ENCODE data around the gene NCOA5.

- TF ChIP-seq CTCF (conservative IDR thresholded peaks at IDR 0.05; ENCODE audit: low read depth, low read length) (no peak), EZH2 (IDR thresholded peaks at IDR 0.05; ENCODE audit: borderline replicate concordance, low read depth, low read length, poor library complexity, severe bottlenecking) (no peak)
These were observed 29.3 kb upstream of the NCOA5 start for GRCh38 chr20:46119028-46119546.
